Bronchial epithelial cell (primary cell): ENCODE results near the gene SSR4. TPM values are rescaled to one million over a fixed set of nuclear protein-coding genes. Genes with fewer than 3 reads are reported as not detected.

Experiments
- DNase-seq: peaks from one replicate; pipeline ENCODE4 v3.0.0-alpha.2; 2010; ENCODE audit warnings: low read depth
- FAIRE-seq: peaks from 2 replicates; lab custom pipeline; 2011; peaks lifted over from hg19 to GRCh38; lab: Jason Lieb, UNC
- H3K27me3 ChIP-seq: 2 replicates; pipeline ENCODE4 v1.5.1; 2011; ENCODE audit warnings: low read length; ENCODE audit not compliant: control insufficient read depth, insufficient read depth
- H3K36me3 ChIP-seq: 2 replicates; pipeline ENCODE4 v1.5.1; 2011; ENCODE audit warnings: low read length; ENCODE audit not compliant: control insufficient read depth, insufficient read depth
- H3K4me3 ChIP-seq: 2 replicates; pipeline ENCODE4 v1.5.1; 2011; ENCODE audit warnings: mild to moderate bottlenecking, low read depth, low read length, control low read depth
- CTCF ChIP-seq: IDR thresholded peaks from 2 replicates; pipeline ENCODE4 v1.5.1; 2011; ENCODE audit warnings: mild to moderate bottlenecking, moderate library complexity, low read length, control low read depth, inconsistent platforms; ENCODE audit not compliant: insufficient read depth, severe bottlenecking
- total RNA-seq: library from RNA; depleted of rRNA; stranded (reverse); fragments of >200 nt; gene quantifications from 2 replicates; pipeline ENCODE4 v1.2.1, GENCODE V29; 2014

SSR4 gene
- total RNA-seq, 1 donor from 2014 or later: 136 TPM

- DNase-seq: no peak
Observed at GRCh38 chrX:153772316-153773217, 21.9 kb upstream of the SSR4 start.

GRCh38 chrX:153773218-153773611 is 21.3 kb upstream of the SSR4 start:
- FAIRE-seq (no peak), DNase-seq (no peak)
- Histone ChIP-seq H3K4me3 (no peak overlapping the region), H3K36me3 (peaks cover 12% of the 10 kb centered on the region), H3K27me3 (no peaks in the 10 kb centered on the region)
- no peak for TF ChIP-seq CTCF

More at GRCh38 chrX:153772316-153773217, 21.9 kb upstream of the SSR4 start:
- peaks cover 12% of the 10 kb centered on the region for H3K36me3 ChIP-seq
- H3K27me3 ChIP-seq: no peaks in the 10 kb centered on the region
- no peak overlapping the region for H3K4me3 ChIP-seq
- FAIRE-seq: no peak
- TF ChIP-seq CTCF: no peak

GRCh38 chrX:153773741-153774575 is 20.5 kb upstream of the SSR4 start:
- TF ChIP-seq CTCF: no peak
- FAIRE-seq: no peak

GRCh38 chrX:153774576-153775292 is 19.7 kb upstream of the SSR4 start:
- Histone ChIP-seq H3K27me3 (no peaks in the 10 kb centered on the region), H3K4me3 (no peak overlapping the region), H3K36me3 (peaks cover 8% of the 10 kb centered on the region)
- TF ChIP-seq CTCF: no peak
- DNase-seq (no peak), FAIRE-seq (no peak)

More at GRCh38 chrX:153773741-153774575, 20.5 kb upstream of the SSR4 start:
- peaks cover 11% of the 10 kb centered on the region for H3K36me3 ChIP-seq
- H3K4me3 ChIP-seq: no peak overlapping the region
- no peak for DNase-seq
- H3K27me3 ChIP-seq: no peaks in the 10 kb centered on the region

GRCh38 chrX:153775293-153776119 is 19.0 kb upstream of the SSR4 start:
- FAIRE-seq: no peak

More at GRCh38 chrX:153775293-153776119, 19.0 kb upstream of the SSR4 start:
- TF ChIP-seq CTCF: no peak
- Histone ChIP-seq H3K4me3 (no peak overlapping the region), H3K27me3 (no peaks in the 10 kb centered on the region), H3K36me3 (peaks cover 8% of the 10 kb centered on the region)
- no peak for DNase-seq
